Esophagus squamous epithelium (tissue), 4 donors: ENCODE measurements around the gene LPO.

Experiments
- POLR2A ChIP-seq, 4 donors: fragments of 450-650 bp; IDR thresholded peaks; one replicate each; pipeline ENCODE4 v1.6.1; 2017; ENCODE audit warnings: antibody characterized with exemption in 4 of 4, mild to moderate bottlenecking in 4 of 4, moderate library complexity in 3 of 4
- TF ChIP-seq, protein P1 (sequence below), 6 experiments: fragments of 450-650 bp in 4 of 6; fragments of 200-600 bp in 2 of 6; sonication (generic) in 2 of 6; IDR thresholded peaks; one replicate each; pipeline ENCODE4 v1.5.1; 2016 to 2019; ENCODE audit warnings: antibody characterized with exemption in 6 of 6, mild to moderate bottlenecking in 4 of 6, moderate library complexity in 4 of 6

DNA sequence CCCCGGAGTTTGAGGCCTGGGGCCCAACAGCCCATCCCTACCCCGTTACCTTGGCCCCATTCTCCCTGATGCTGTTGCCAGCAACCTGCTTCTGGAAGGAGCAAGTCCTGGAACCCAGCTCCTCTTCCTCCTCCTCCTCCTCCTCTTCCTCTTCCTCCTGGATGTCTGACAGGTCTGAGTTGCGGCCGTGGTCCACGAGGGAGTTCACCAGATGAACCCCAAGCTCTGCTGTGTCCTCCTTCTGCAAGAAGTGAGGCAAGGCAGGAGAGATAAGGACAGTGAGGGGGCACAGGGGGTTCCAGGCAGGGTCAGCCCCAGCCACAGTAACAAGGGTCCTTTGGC, 71.5 kb downstream of the LPO start:
- TF ChIP-seq POLR2A (IDR thresholded peaks at IDR 0.05): no peak
- TF ChIP-seq, protein P1, sequence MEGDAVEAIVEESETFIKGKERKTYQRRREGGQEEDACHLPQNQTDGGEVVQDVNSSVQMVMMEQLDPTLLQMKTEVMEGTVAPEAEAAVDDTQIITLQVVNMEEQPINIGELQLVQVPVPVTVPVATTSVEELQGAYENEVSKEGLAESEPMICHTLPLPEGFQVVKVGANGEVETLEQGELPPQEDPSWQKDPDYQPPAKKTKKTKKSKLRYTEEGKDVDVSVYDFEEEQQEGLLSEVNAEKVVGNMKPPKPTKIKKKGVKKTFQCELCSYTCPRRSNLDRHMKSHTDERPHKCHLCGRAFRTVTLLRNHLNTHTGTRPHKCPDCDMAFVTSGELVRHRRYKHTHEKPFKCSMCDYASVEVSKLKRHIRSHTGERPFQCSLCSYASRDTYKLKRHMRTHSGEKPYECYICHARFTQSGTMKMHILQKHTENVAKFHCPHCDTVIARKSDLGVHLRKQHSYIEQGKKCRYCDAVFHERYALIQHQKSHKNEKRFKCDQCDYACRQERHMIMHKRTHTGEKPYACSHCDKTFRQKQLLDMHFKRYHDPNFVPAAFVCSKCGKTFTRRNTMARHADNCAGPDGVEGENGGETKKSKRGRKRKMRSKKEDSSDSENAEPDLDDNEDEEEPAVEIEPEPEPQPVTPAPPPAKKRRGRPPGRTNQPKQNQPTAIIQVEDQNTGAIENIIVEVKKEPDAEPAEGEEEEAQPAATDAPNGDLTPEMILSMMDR (IDR thresholded peaks at IDR 0.05): no peak
